SU-DHL-6 (cell line): ENCODE results near the gene PNPLA7.

Experiments
- H2AFZ ChIP-seq: fragments of 200-600 bp; sonication (generic); 2 replicates; pipeline ENCODE4 v1.6.1; 2014; ENCODE audit warnings: low read depth, mild to moderate bottlenecking, moderate library complexity, mixed read lengths, antibody characterized with exemption, low read length; ENCODE audit not compliant: severe bottlenecking
- H3F3A ChIP-seq: fragments of 200-600 bp; shearing (Covaris generic); 2 replicates; pipeline ENCODE4 v1.6.0; 2016; ENCODE audit warnings: antibody characterized with exemption, mild to moderate bottlenecking; ENCODE audit not compliant: insufficient read depth
- H3K27ac ChIP-seq: fragments of 200-600 bp; sonication (generic); 2 replicates; pipeline ENCODE4 v1.5.1; 2016; ENCODE audit warnings: low read depth, mild to moderate bottlenecking, low read length, moderate library complexity, mixed read lengths
- H3K27me3 ChIP-seq: fragments of 200-600 bp; sonication (generic), shearing (Covaris generic); 2 replicates; pipeline ENCODE4 v1.6.0; 2014; ENCODE audit warnings: mild to moderate bottlenecking, low read length
- H3K36me3 ChIP-seq: fragments of 200-600 bp; sonication (generic); 2 replicates; pipeline ENCODE4 v1.6.1; 2014; ENCODE audit warnings: mild to moderate bottlenecking, low read length, mixed read lengths
- H3K4me2 ChIP-seq: fragments of 300-600, 200-600 bp; shearing (Covaris generic), sonication (generic); 2 replicates; pipeline ENCODE4 v1.6.0; 2014; ENCODE audit warnings: low read length, low read depth, mild to moderate bottlenecking; ENCODE audit not compliant: poor library complexity, severe bottlenecking
- H3K4me3 ChIP-seq: fragments of 200-600 bp; sonication (generic); 2 replicates; pipeline ENCODE4 v1.5.1; 2014; ENCODE audit warnings: antibody characterized with exemption, low read length, mild to moderate bottlenecking, mixed read lengths; ENCODE audit not compliant: insufficient read depth, poor library complexity, severe bottlenecking
- H3K79me2 ChIP-seq: fragments of 200-600 bp; sonication (generic); 2 replicates; pipeline ENCODE4 v1.6.1; 2014; ENCODE audit warnings: mild to moderate bottlenecking, low read length, moderate library complexity; ENCODE audit not compliant: insufficient read depth
- H3K9ac ChIP-seq: fragments of 200-600 bp; sonication (generic); 2 replicates; pipeline ENCODE4 v1.7.0; 2014; ENCODE audit warnings: mild to moderate bottlenecking, low read length
- H3K9me2 ChIP-seq: fragments of 200-600 bp; sonication (generic); replicated peaks from 2 replicates; pipeline ENCODE4 v1.6.1; 2014; ENCODE audit warnings: low read length; ENCODE audit not compliant: insufficient read depth
- H3K9me3 ChIP-seq: fragments of 200-600 bp; sonication (generic); 2 replicates; pipeline ENCODE4 v1.6.1; 2014; ENCODE audit warnings: low read length, mixed read lengths; ENCODE audit not compliant: insufficient read depth
- H4K20me1 ChIP-seq: fragments of 200-600 bp; sonication (generic); 2 replicates; pipeline ENCODE4 v1.6.1; 2014; ENCODE audit warnings: low read depth, mild to moderate bottlenecking, antibody characterized with exemption, low read length, moderate library complexity, mixed read lengths
- CTCF ChIP-seq: fragments of 200-600 bp; sonication (generic); IDR thresholded peaks from one replicate; pipeline ENCODE4 v1.5.1; 2017; ENCODE audit warnings: antibody characterized with exemption, mild to moderate bottlenecking, low read length, moderate library complexity; ENCODE audit not compliant: insufficient read depth, poor library complexity, severe bottlenecking
- EZH2phosphoT487 ChIP-seq: fragments of 200-600 bp; sonication (generic), shearing (Covaris generic); conservative IDR thresholded peaks from 2 replicates; pipeline ENCODE4 v1.6.1; 2018; ENCODE audit warnings: mild to moderate bottlenecking, antibody characterized with exemption, low read length, moderate library complexity, mixed read lengths

The PNPLA7 gene

GRCh38 chr9:137437691-137438590 lies 112.3 kb downstream of the PNPLA7 start:
- Histone ChIP-seq H2AFZ (no peak overlapping the region), H3K27ac (no peak overlapping the region), H3K27me3 (no peaks in the 10 kb centered on the region), H4K20me1 (no peaks in the 10 kb centered on the region), H3K4me3 (no peak overlapping the region), H3K36me3 (no peaks in the 10 kb centered on the region), H3K9ac (no peak overlapping the region), H3F3A (peaks cover 6% of the 10 kb centered on the region), H3K4me2 (no peak overlapping the region), H3K79me2 (no peaks in the 10 kb centered on the region), H3K9me2 (no peaks in the 10 kb centered on the region), H3K9me3 (no peaks in the 10 kb centered on the region)
- TF ChIP-seq EZH2phosphoT487 (no peak), CTCF (no peak)

- TF ChIP-seq CTCF (no peak), EZH2phosphoT487 (no peak)
- Histone ChIP-seq H3K36me3 (no peaks in the 10 kb centered on the region), H3K9me2 (no peaks in the 10 kb centered on the region), H3K79me2 (no peaks in the 10 kb centered on the region), H2AFZ (no peak overlapping the region), H3K9me3 (no peaks in the 10 kb centered on the region), H3K4me2 (no peak overlapping the region), H3K27ac (no peak overlapping the region), H3K4me3 (no peak overlapping the region), H4K20me1 (no peaks in the 10 kb centered on the region), H3K9ac (no peak overlapping the region), H3F3A (peaks cover 2% of the 10 kb centered on the region), H3K27me3 (no peaks in the 10 kb centered on the region)
Observed at GRCh38 chr9:137436761-137437600, 113.2 kb downstream of the PNPLA7 start.

GRCh38 chr9:137435980-137436760 lies 114.0 kb downstream of the PNPLA7 start:
- Histone ChIP-seq H3K4me3 (no peak overlapping the region), H4K20me1 (no peaks in the 10 kb centered on the region), H3K4me2 (no peak overlapping the region), H3K9ac (no peak overlapping the region), H3F3A (no peaks in the 10 kb centered on the region), H3K9me2 (no peaks in the 10 kb centered on the region), H3K79me2 (no peaks in the 10 kb centered on the region), H3K36me3 (no peaks in the 10 kb centered on the region), H3K9me3 (no peaks in the 10 kb centered on the region), H3K27me3 (no peaks in the 10 kb centered on the region), H3K27ac (peak overlapping the region; percentile 46), H2AFZ (no peak overlapping the region)
- no peak for TF ChIP-seq CTCF
